ENCODE measurements around the gene PPP2R5E.

DNA sequence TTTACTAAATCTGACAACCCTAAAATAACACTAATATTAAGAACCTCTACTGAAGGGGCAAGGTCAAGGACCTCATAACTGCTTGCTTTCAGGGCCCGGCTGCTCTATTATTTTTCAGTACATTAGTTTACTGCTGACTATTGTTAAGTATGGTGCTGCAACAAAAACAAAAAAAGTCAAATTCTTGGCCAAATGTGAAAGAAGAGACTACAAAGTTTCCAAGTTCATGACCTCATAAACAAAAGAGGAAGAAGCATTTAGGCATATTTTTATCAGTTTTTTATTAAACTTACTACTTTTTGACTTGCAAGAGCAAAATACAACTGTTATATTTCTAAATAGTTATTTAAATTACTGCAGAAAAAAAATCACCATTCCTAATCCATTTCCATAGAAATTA, 114.7 kb downstream of the PPP2R5E start:
- TF ChIP-seq POLR2A (IDR thresholded peaks at IDR 0.05; ENCODE audit: low read length): no peak
- TF ChIP-seq GATA1 (IDR thresholded peaks at IDR 0.05; ENCODE audit: low read depth, low read length): no peak
